Measurements from ENCODE around the gene ANO7. TPM values are rescaled to one million over a fixed set of nuclear protein-coding genes. Genes with fewer than 3 reads are reported as not detected.

The ANO7 gene
- total RNA-seq, 2 experiments from 2014 or later, result 0.29 to 0.31 TPM

GRCh38 chr2:241238693-241239198 is 50.3 kb downstream of the ANO7 start:
- POLR2A ChIA-PET, result no interaction called here
- CTCF ChIA-PET, result no interaction called here
- Mint-ChIP-seq H3K36me3 (ENCODE audit: low read depth) (peaks cover 82% of the 10 kb centered on the region), H3K27ac (no peak overlapping the region), H3K27me3 (ENCODE audit: low read depth) (no peaks in the 10 kb centered on the region), H3K4me3 (no peak overlapping the region), H3K9me3 (ENCODE audit: insufficient read depth) (no peaks in the 10 kb centered on the region), H3K4me1 (ENCODE audit: low read depth) (no peaks in the 10 kb centered on the region)
- DNase-seq, result no peak
- ATAC-seq, result no peak

- no peak overlapping the region for H3K4me3 Mint-ChIP-seq
- CTCF ChIA-PET, result no interaction called here
- ATAC-seq (no peak), DNase-seq (no peak)
- no peaks in the 10 kb centered on the region for H3K9me3 Mint-ChIP-seq (ENCODE audit: insufficient read depth)
- H3K36me3 Mint-ChIP-seq (ENCODE audit: low read depth), result peaks cover 82% of the 10 kb centered on the region
- no peaks in the 10 kb centered on the region for H3K4me1 Mint-ChIP-seq (ENCODE audit: low read depth)
- H3K27ac Mint-ChIP-seq, result no peak overlapping the region
- no peaks in the 10 kb centered on the region for H3K27me3 Mint-ChIP-seq (ENCODE audit: low read depth)
- POLR2A ChIA-PET, result no interaction called here
Observed at GRCh38 chr2:241239552-241240202, 51.2 kb downstream of the ANO7 start.

GRCh38 chr2:241240320-241241004 is 52.0 kb downstream of the ANO7 start:
- H3K4me1 Mint-ChIP-seq (ENCODE audit: low read depth), result no peaks in the 10 kb centered on the region
- no peak overlapping the region for H3K4me3 Mint-ChIP-seq
- peaks cover 76% of the 10 kb centered on the region for H3K36me3 Mint-ChIP-seq (ENCODE audit: low read depth)
- CTCF ChIA-PET, result no interaction called here
- H3K9me3 Mint-ChIP-seq (ENCODE audit: insufficient read depth), result no peaks in the 10 kb centered on the region
- no peak for DNase-seq
- H3K27me3 Mint-ChIP-seq (ENCODE audit: low read depth), result no peaks in the 10 kb centered on the region
- no peak overlapping the region for H3K27ac Mint-ChIP-seq
- ATAC-seq, result no peak
- POLR2A ChIA-PET, result no interaction called here

- ChIA-PET POLR2A (interaction anchor here (0.7 kb wide), 1 partner anchor 141 kb away, joined by 3 read pairs; no protein-coding TSS in a partner anchor), CTCF (no interaction called here)
- no peaks in the 10 kb centered on the region for H3K27me3 Mint-ChIP-seq (ENCODE audit: low read depth)
- no peak overlapping the region for H3K27ac Mint-ChIP-seq
- H3K36me3 Mint-ChIP-seq (ENCODE audit: low read depth), result peaks cover 76% of the 10 kb centered on the region
- no peak overlapping the region for H3K4me3 Mint-ChIP-seq
- no peaks in the 10 kb centered on the region for H3K4me1 Mint-ChIP-seq (ENCODE audit: low read depth)
- ATAC-seq (no peak), DNase-seq (no peak)
- no peaks in the 10 kb centered on the region for H3K9me3 Mint-ChIP-seq (ENCODE audit: insufficient read depth)
Observed at GRCh38 chr2:241241669-241242068, 53.2 kb downstream of the ANO7 start.

GRCh38 chr2:241242306-241242705 is 53.8 kb downstream of the ANO7 start:
- ATAC-seq, result no peak

GRCh38 chr2:241244368-241244767 is 55.9 kb downstream of the ANO7 start:
- Mint-ChIP-seq H3K27me3 (ENCODE audit: low read depth) (no peaks in the 10 kb centered on the region), H3K27ac (no peak overlapping the region), H3K9me3 (ENCODE audit: insufficient read depth) (no peaks in the 10 kb centered on the region), H3K36me3 (ENCODE audit: low read depth) (peaks cover 79% of the 10 kb centered on the region), H3K4me3 (no peak overlapping the region), H3K4me1 (ENCODE audit: low read depth) (no peaks in the 10 kb centered on the region)
- ChIA-PET CTCF (no interaction called here), POLR2A (no interaction called here)
- ATAC-seq (no peak), DNase-seq (no peak)

More at GRCh38 chr2:241242306-241242705, 53.8 kb downstream of the ANO7 start:
- Mint-ChIP-seq H3K27ac (no peak overlapping the region), H3K27me3 (ENCODE audit: low read depth) (no peaks in the 10 kb centered on the region), H3K4me1 (ENCODE audit: low read depth) (no peaks in the 10 kb centered on the region), H3K9me3 (ENCODE audit: insufficient read depth) (no peaks in the 10 kb centered on the region), H3K36me3 (ENCODE audit: low read depth) (peaks cover 78% of the 10 kb centered on the region), H3K4me3 (no peak overlapping the region)
- no peak for DNase-seq
- POLR2A ChIA-PET, result no interaction called here
- CTCF ChIA-PET, result no interaction called here

GRCh38 chr2:241248289-241248688 is 59.8 kb downstream of the ANO7 start:
- ATAC-seq (no peak), DNase-seq (no peak)
- no peak overlapping the region for H3K27ac Mint-ChIP-seq
- H3K4me1 Mint-ChIP-seq (ENCODE audit: low read depth), result no peaks in the 10 kb centered on the region
- ChIA-PET POLR2A (no interaction called here), CTCF (no interaction called here)
- no peaks in the 10 kb centered on the region for H3K27me3 Mint-ChIP-seq (ENCODE audit: low read depth)
- H3K36me3 Mint-ChIP-seq (ENCODE audit: low read depth), result peaks cover 76% of the 10 kb centered on the region
- no peak overlapping the region for H3K4me3 Mint-ChIP-seq
- H3K9me3 Mint-ChIP-seq (ENCODE audit: insufficient read depth), result no peaks in the 10 kb centered on the region

- peaks cover 75% of the 10 kb centered on the region for H3K36me3 Mint-ChIP-seq (ENCODE audit: low read depth)
- POLR2A ChIA-PET, result no interaction called here
- H3K4me3 Mint-ChIP-seq, result no peak overlapping the region
- H3K27ac Mint-ChIP-seq, result no peak overlapping the region
- no peaks in the 10 kb centered on the region for H3K27me3 Mint-ChIP-seq (ENCODE audit: low read depth)
- CTCF ChIA-PET, result no interaction called here
- DNase-seq (no peak), ATAC-seq (no peak)
- H3K4me1 Mint-ChIP-seq (ENCODE audit: low read depth), result no peaks in the 10 kb centered on the region
- no peaks in the 10 kb centered on the region for H3K9me3 Mint-ChIP-seq (ENCODE audit: insufficient read depth)
Observed at GRCh38 chr2:241248897-241249296, 60.4 kb downstream of the ANO7 start.

- Mint-ChIP-seq H3K4me1 (ENCODE audit: low read depth) (no peaks in the 10 kb centered on the region), H3K27ac (no peak overlapping the region), H3K36me3 (ENCODE audit: low read depth) (peaks cover 73% of the 10 kb centered on the region), H3K27me3 (ENCODE audit: low read depth) (no peaks in the 10 kb centered on the region), H3K4me3 (no peak overlapping the region), H3K9me3 (ENCODE audit: insufficient read depth) (no peaks in the 10 kb centered on the region)
- POLR2A ChIA-PET, result no interaction called here
- ATAC-seq (no peak), DNase-seq (no peak)
- CTCF ChIA-PET, result no interaction called here
Observed at GRCh38 chr2:241249654-241250053, 61.2 kb downstream of the ANO7 start.

- CTCF ChIA-PET, result no interaction called here
- H3K36me3 Mint-ChIP-seq (ENCODE audit: low read depth), result peaks cover 72% of the 10 kb centered on the region
- ATAC-seq, result no peak
Observed at GRCh38 chr2:241252778-241253475, 64.5 kb downstream of the ANO7 start.

GRCh38 chr2:241254904-241255351 is 66.5 kb downstream of the ANO7 start:
- Mint-ChIP-seq H3K4me1 (ENCODE audit: low read depth) (peaks cover 5% of the 10 kb centered on the region), H3K9me3 (ENCODE audit: insufficient read depth) (no peaks in the 10 kb centered on the region), H3K36me3 (ENCODE audit: low read depth) (peaks cover 63% of the 10 kb centered on the region), H3K27me3 (ENCODE audit: low read depth) (no peaks in the 10 kb centered on the region), H3K4me3 (no peak overlapping the region), H3K27ac (no peak overlapping the region)
- ChIA-PET CTCF (no interaction called here), POLR2A (interaction anchor here (0.6 kb wide), 1 partner anchor 37 kb away, joined by 3 read pairs; no protein-coding TSS in a partner anchor)
- DNase-seq (no peak), ATAC-seq (no peak)

More at GRCh38 chr2:241252778-241253475, 64.5 kb downstream of the ANO7 start:
- no peak for DNase-seq
- Mint-ChIP-seq H3K27me3 (ENCODE audit: low read depth) (no peaks in the 10 kb centered on the region), H3K9me3 (ENCODE audit: insufficient read depth) (no peaks in the 10 kb centered on the region), H3K27ac (no peak overlapping the region), H3K4me1 (ENCODE audit: low read depth) (no peaks in the 10 kb centered on the region), H3K4me3 (no peak overlapping the region)
- POLR2A ChIA-PET, result interaction anchor here (0.6 kb wide), 1 partner anchor 13 kb away, joined by 3 read pairs; no protein-coding TSS in a partner anchor

- ChIA-PET POLR2A (no interaction called here), CTCF (no interaction called here)
- no peaks in the 10 kb centered on the region for H3K27me3 Mint-ChIP-seq (ENCODE audit: low read depth)
- ATAC-seq (no peak), DNase-seq (no peak)
- H3K36me3 Mint-ChIP-seq (ENCODE audit: low read depth), result peaks cover 65% of the 10 kb centered on the region
- peaks cover 5% of the 10 kb centered on the region for H3K4me1 Mint-ChIP-seq (ENCODE audit: low read depth)
- no peaks in the 10 kb centered on the region for H3K9me3 Mint-ChIP-seq (ENCODE audit: insufficient read depth)
- H3K27ac Mint-ChIP-seq, result no peak overlapping the region
- H3K4me3 Mint-ChIP-seq, result no peak overlapping the region
Observed at GRCh38 chr2:241255542-241256167, 67.2 kb downstream of the ANO7 start.
